Left ventricle myocardium inferior (tissue), 1 donor: ENCODE measurements around the gene MAP3K10. TPM values are rescaled to one million over a fixed set of nuclear protein-coding genes. Genes with fewer than 3 reads are reported as not detected.

ENCODE experiments used
- DNase-seq: peaks from one replicate; pipeline ENCODE4 v3.0.0-alpha.2; 2020
- H3K27ac ChIP-seq: fragments of 200-600 bp; replicated peaks from 2 replicates; pipeline ENCODE4 v1.8.0; 2021
- H3K27me3 ChIP-seq: fragments of 200-600 bp; 2 replicates; pipeline ENCODE4 v1.8.0; 2021; ENCODE audit warnings: low read depth
- H3K36me3 ChIP-seq: fragments of 200-600 bp; 2 replicates; pipeline ENCODE4 v1.8.0; 2021
- H3K4me1 ChIP-seq: fragments of 200-600 bp; 2 replicates; pipeline ENCODE4 v1.8.0; 2021
- H3K4me3 ChIP-seq: fragments of 200-600 bp; 2 replicates; pipeline ENCODE4 v1.8.0; 2021; ENCODE audit warnings: mild to moderate bottlenecking, moderate library complexity
- H3K9me3 ChIP-seq: fragments of 200-600 bp; replicated peaks from 2 replicates; pipeline ENCODE4 v1.8.0; 2021
- CTCF ChIP-seq: fragments of 200-600 bp; IDR thresholded peaks from 2 replicates; pipeline ENCODE4 v1.8.0; 2021; ENCODE audit warnings: antibody characterized with exemption, mild to moderate bottlenecking, borderline replicate concordance
- intact Hi-C: fragments of 100-400 bp; cut with micrococcal nuclease; formaldehyde crosslinking; loops from one replicate; pipeline ENCODE4 v1.11.0; 2022
- total RNA-seq: library from RNA; stranded (reverse); fragmentation: NEBNext Ultra II Directional; extraction: Animal tissue kit (Norgen Biotek cat#: 25700); gene quantifications from one replicate; pipeline ENCODE4 v1.2.1, GENCODE V29; 2021
- donor health status: DM: no; HTN: yes; CAD: no; lungs with severe emphysema.

The MAP3K10 gene
- total RNA-seq, 1 donor from 2014 or later, result 17.1 TPM

- Histone ChIP-seq H3K36me3 (no peaks in the 10 kb centered on the region), H3K9me3 (no peaks in the 10 kb centered on the region), H3K4me3 (no peak overlapping the region), H3K4me1 (peaks cover 14% of the 10 kb centered on the region), H3K27ac (no peak overlapping the region), H3K27me3 (peaks cover 16% of the 10 kb centered on the region)
- no peak for DNase-seq
- intact Hi-C loops, result no loop called here
- no peak for TF ChIP-seq CTCF
These were observed 43.9 kb upstream of the MAP3K10 start for GRCh38 chr19:40147338-40147692.

- Histone ChIP-seq H3K36me3 (no peaks in the 10 kb centered on the region), H3K9me3 (no peaks in the 10 kb centered on the region), H3K4me1 (peaks cover 14% of the 10 kb centered on the region), H3K27ac (no peak overlapping the region), H3K4me3 (peak overlapping the region; percentile 27), H3K27me3 (peaks cover 16% of the 10 kb centered on the region)
- no peak for TF ChIP-seq CTCF
- intact Hi-C loops, result no loop called here
- no peak for DNase-seq
These were observed 43.4 kb upstream of the MAP3K10 start for GRCh38 chr19:40147693-40148347.

- no peak for TF ChIP-seq CTCF
- intact Hi-C loops, result no loop called here
- no peak for DNase-seq
- Histone ChIP-seq H3K4me3 (no peak overlapping the region), H3K9me3 (no peaks in the 10 kb centered on the region), H3K36me3 (no peaks in the 10 kb centered on the region), H3K4me1 (no peaks in the 10 kb centered on the region), H3K27ac (no peak overlapping the region), H3K27me3 (peaks cover 16% of the 10 kb centered on the region)
These were observed 41.7 kb upstream of the MAP3K10 start for GRCh38 chr19:40149501-40149900.

- no peak for DNase-seq
- no peak overlapping the region for H3K27ac ChIP-seq
- intact Hi-C loops, result no loop called here
- no peak overlapping the region for H3K4me3 ChIP-seq
- no peaks in the 10 kb centered on the region for H3K4me1 ChIP-seq
- H3K36me3 ChIP-seq, result no peaks in the 10 kb centered on the region
- no peak for TF ChIP-seq CTCF
- peaks cover under 1% of the 10 kb centered on the region for H3K9me3 ChIP-seq
- peaks cover 16% of the 10 kb centered on the region for H3K27me3 ChIP-seq
These were observed 41.1 kb upstream of the MAP3K10 start for GRCh38 chr19:40150170-40150569.

GRCh38 chr19:40154121-40154680, 37.0 kb upstream of the MAP3K10 start:
- intact Hi-C loops, result no loop called here
- Histone ChIP-seq H3K36me3 (no peaks in the 10 kb centered on the region), H3K4me1 (no peaks in the 10 kb centered on the region), H3K27me3 (peaks cover 2% of the 10 kb centered on the region), H3K4me3 (no peak overlapping the region), H3K9me3 (peaks cover 6% of the 10 kb centered on the region), H3K27ac (no peak overlapping the region)
- no peak for TF ChIP-seq CTCF
- no peak for DNase-seq
